ENCODE results near the gene ENTHD1.

Gene ENTHD1

GRCh38 chr22:39893526-39893925 lies at the start of gene ENTHD1:
TSS of gene ENTHD1 (minus strand) at chr22:39893760. CDS start at chr22:39887748, 6,012 bp downstream.
- no peak for DNase-seq

- no peak for DNase-seq
Observed at GRCh38 chr22:39943337-39943736, 49.8 kb upstream of the ENTHD1 start.

- DNase-seq = no peak
Observed at GRCh38 chr22:39942439-39943230, 49.1 kb upstream of the ENTHD1 start.

- no peak for DNase-seq
Observed at GRCh38 chr22:39941601-39942000, 48.0 kb upstream of the ENTHD1 start.

GRCh38 chr22:39940757-39941305 lies 47.3 kb upstream of the ENTHD1 start:
- no peak for DNase-seq

- no peak for DNase-seq
Observed at GRCh38 chr22:39939830-39940229, 46.3 kb upstream of the ENTHD1 start.

- no peak for DNase-seq
Observed at GRCh38 chr22:39938509-39939111, 45.0 kb upstream of the ENTHD1 start.

GRCh38 chr22:39937906-39938305 lies 44.3 kb upstream of the ENTHD1 start:
- no peak for DNase-seq

- DNase-seq = no peak
Observed at GRCh38 chr22:39936523-39937145, 43.1 kb upstream of the ENTHD1 start.

- DNase-seq = no peak
Observed at GRCh38 chr22:39935612-39936011, 42.1 kb upstream of the ENTHD1 start.

GRCh38 chr22:39935116-39935515 lies 41.6 kb upstream of the ENTHD1 start:
- no peak for DNase-seq

- DNase-seq = no peak
Observed at GRCh38 chr22:39933741-39934140, 40.2 kb upstream of the ENTHD1 start.

GRCh38 chr22:39932918-39933649 lies 39.5 kb upstream of the ENTHD1 start:
- peak; percentile 75 for DNase-seq

- no peak for DNase-seq
Observed at GRCh38 chr22:39932166-39932565, 38.6 kb upstream of the ENTHD1 start.

- peak; percentile 54 for DNase-seq
Observed at GRCh38 chr22:39931251-39931650, 37.7 kb upstream of the ENTHD1 start.

- DNase-seq = no peak
Observed at GRCh38 chr22:39928536-39929520, 35.3 kb upstream of the ENTHD1 start.

- no peak for DNase-seq
Observed at GRCh38 chr22:39927544-39927943, 34.0 kb upstream of the ENTHD1 start.

GRCh38 chr22:39926753-39927152 lies 33.2 kb upstream of the ENTHD1 start:
- DNase-seq = no peak

- no peak for DNase-seq
Observed at GRCh38 chr22:39925909-39926679, 32.5 kb upstream of the ENTHD1 start.

- DNase-seq = no peak
Observed at GRCh38 chr22:39925273-39925672, 31.7 kb upstream of the ENTHD1 start.

GRCh38 chr22:39924286-39924685 lies 30.7 kb upstream of the ENTHD1 start:
- no peak for DNase-seq

Measured in activated CD4-positive, alpha-beta T cell treated with anti-CD3 and anti-CD28 coated beads, Interleukin-2, amount 50 U/mL, for 16 hours (primary cell).